HEK293 (cell line): Measurements from ENCODE around the gene VEGFC.

Source experiments
- HOXA7 ChIP-seq: sonication (generic); formaldehyde crosslinking; IDR thresholded peaks from 2 replicates; pipeline ENCODE4 v1.8.1; 2022; ENCODE audit warnings: missing genetic modification reagents, borderline replicate concordance
- MYNN ChIP-seq: fragments of 450-650 bp; formaldehyde crosslinking; IDR thresholded peaks from 2 replicates; pipeline ENCODE4 v1.5.1; 2016; ENCODE audit warnings: missing biosample characterization, missing genetic modification characterization, borderline replicate concordance
- ZNF239 ChIP-seq: fragments of 450-650 bp; formaldehyde crosslinking; IDR thresholded peaks from 2 replicates; pipeline ENCODE4 v1.5.1; 2016; ENCODE audit warnings: missing biosample characterization, missing genetic modification characterization
- ZNF24 ChIP-seq: fragments of 450-650 bp; formaldehyde crosslinking; IDR thresholded peaks from 2 replicates; pipeline ENCODE4 v1.5.1; 2016; ENCODE audit warnings: missing biosample characterization, missing genetic modification characterization
- ZNF660 ChIP-seq: fragments of 450-650 bp; IDR thresholded peaks from 2 replicates; pipeline ENCODE4 v1.5.1; 2018; ENCODE audit warnings: missing biosample characterization, mild to moderate bottlenecking, missing genetic modification characterization
- ZNF792 ChIP-seq: fragments of 450-650 bp; formaldehyde crosslinking; IDR thresholded peaks from 2 replicates; pipeline ENCODE4 v1.5.1; 2016; ENCODE audit warnings: missing biosample characterization, missing genetic modification characterization
- ZNF843 ChIP-seq: fragments of 450-650 bp; formaldehyde crosslinking; IDR thresholded peaks from 2 replicates; pipeline ENCODE4 v1.5.1; 2016; ENCODE audit warnings: missing biosample characterization, missing genetic modification characterization
- TF ChIP-seq, protein P1 (sequence below): fragments of 450-650 bp; formaldehyde crosslinking; IDR thresholded peaks from 2 replicates; pipeline ENCODE4 v1.5.1; 2016; ENCODE audit warnings: missing biosample characterization, missing genetic modification characterization
- TF ChIP-seq, protein P2 (sequence below): fragments of 450-650 bp; formaldehyde crosslinking; IDR thresholded peaks from 2 replicates; pipeline ENCODE4 v1.5.1; 2017; ENCODE audit warnings: missing biosample characterization, mild to moderate bottlenecking, missing genetic modification characterization, moderate library complexity
- TF ChIP-seq, protein P3 (sequence below): fragments of 450-650 bp; formaldehyde crosslinking; IDR thresholded peaks from 2 replicates; pipeline ENCODE4 v1.5.1; 2016; ENCODE audit warnings: missing biosample characterization, missing genetic modification characterization
- TF ChIP-seq, protein P4 (sequence below): fragments of 450-650 bp; formaldehyde crosslinking; IDR thresholded peaks from 2 replicates; pipeline ENCODE4 v1.5.1; 2016; ENCODE audit warnings: missing biosample characterization, missing genetic modification characterization, borderline replicate concordance
- TF ChIP-seq, protein P5 (sequence below): fragments of 450-650 bp; IDR thresholded peaks from 2 replicates; pipeline ENCODE4 v1.5.1; 2018; ENCODE audit warnings: missing biosample characterization, mild to moderate bottlenecking, missing genetic modification characterization

DNA sequence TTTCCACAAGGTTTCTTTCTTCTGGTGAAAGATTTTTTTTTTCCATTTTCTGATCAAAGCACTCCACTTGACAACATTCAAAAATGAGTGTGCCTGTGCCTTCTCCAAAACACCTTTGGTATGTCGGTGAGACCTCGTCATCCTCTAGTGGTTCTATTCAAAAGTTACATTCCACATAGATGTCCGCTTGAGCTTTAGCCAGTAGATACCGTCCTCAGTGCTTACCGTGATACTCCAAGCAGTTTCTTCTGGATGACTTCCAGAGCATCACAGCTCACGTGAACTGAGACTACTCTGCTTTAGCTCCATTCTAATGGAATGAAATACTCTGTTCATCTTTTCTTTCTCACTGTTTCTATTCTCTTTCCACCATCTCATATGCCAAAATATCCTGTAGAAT, 38.2 kb upstream of the VEGFC start:
- TF ChIP-seq, protein P1, sequence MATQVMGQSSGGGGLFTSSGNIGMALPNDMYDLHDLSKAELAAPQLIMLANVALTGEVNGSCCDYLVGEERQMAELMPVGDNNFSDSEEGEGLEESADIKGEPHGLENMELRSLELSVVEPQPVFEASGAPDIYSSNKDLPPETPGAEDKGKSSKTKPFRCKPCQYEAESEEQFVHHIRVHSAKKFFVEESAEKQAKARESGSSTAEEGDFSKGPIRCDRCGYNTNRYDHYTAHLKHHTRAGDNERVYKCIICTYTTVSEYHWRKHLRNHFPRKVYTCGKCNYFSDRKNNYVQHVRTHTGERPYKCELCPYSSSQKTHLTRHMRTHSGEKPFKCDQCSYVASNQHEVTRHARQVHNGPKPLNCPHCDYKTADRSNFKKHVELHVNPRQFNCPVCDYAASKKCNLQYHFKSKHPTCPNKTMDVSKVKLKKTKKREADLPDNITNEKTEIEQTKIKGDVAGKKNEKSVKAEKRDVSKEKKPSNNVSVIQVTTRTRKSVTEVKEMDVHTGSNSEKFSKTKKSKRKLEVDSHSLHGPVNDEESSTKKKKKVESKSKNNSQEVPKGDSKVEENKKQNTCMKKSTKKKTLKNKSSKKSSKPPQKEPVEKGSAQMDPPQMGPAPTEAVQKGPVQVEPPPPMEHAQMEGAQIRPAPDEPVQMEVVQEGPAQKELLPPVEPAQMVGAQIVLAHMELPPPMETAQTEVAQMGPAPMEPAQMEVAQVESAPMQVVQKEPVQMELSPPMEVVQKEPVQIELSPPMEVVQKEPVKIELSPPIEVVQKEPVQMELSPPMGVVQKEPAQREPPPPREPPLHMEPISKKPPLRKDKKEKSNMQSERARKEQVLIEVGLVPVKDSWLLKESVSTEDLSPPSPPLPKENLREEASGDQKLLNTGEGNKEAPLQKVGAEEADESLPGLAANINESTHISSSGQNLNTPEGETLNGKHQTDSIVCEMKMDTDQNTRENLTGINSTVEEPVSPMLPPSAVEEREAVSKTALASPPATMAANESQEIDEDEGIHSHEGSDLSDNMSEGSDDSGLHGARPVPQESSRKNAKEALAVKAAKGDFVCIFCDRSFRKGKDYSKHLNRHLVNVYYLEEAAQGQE (tag by site-specific recombination): no peak
- TF ChIP-seq ZNF792 (tag by site-specific recombination) (no peak), ZNF843 (tag by site-specific recombination) (no peak), ZNF660 (tag by site-specific recombination) (no peak), ZNF24 (tag by site-specific recombination) (no peak), MYNN (tag by site-specific recombination) (no peak), HOXA7 (CRISPR knock-in tag) (no peak), ZNF239 (tag by site-specific recombination) (no peak)
- TF ChIP-seq, protein P2, sequence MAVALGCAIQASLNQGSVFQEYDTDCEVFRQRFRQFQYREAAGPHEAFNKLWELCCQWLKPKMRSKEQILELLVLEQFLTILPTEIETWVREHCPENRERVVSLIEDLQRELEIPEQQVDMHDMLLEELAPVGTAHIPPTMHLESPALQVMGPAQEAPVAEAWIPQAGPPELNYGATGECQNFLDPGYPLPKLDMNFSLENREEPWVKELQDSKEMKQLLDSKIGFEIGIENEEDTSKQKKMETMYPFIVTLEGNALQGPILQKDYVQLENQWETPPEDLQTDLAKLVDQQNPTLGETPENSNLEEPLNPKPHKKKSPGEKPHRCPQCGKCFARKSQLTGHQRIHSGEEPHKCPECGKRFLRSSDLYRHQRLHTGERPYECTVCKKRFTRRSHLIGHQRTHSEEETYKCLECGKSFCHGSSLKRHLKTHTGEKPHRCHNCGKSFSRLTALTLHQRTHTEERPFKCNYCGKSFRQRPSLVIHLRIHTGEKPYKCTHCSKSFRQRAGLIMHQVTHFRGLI (tag by site-specific recombination): no peak
- TF ChIP-seq, protein P3, sequence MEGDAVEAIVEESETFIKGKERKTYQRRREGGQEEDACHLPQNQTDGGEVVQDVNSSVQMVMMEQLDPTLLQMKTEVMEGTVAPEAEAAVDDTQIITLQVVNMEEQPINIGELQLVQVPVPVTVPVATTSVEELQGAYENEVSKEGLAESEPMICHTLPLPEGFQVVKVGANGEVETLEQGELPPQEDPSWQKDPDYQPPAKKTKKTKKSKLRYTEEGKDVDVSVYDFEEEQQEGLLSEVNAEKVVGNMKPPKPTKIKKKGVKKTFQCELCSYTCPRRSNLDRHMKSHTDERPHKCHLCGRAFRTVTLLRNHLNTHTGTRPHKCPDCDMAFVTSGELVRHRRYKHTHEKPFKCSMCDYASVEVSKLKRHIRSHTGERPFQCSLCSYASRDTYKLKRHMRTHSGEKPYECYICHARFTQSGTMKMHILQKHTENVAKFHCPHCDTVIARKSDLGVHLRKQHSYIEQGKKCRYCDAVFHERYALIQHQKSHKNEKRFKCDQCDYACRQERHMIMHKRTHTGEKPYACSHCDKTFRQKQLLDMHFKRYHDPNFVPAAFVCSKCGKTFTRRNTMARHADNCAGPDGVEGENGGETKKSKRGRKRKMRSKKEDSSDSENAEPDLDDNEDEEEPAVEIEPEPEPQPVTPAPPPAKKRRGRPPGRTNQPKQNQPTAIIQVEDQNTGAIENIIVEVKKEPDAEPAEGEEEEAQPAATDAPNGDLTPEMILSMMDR: no peak
- TF ChIP-seq, protein P4, sequence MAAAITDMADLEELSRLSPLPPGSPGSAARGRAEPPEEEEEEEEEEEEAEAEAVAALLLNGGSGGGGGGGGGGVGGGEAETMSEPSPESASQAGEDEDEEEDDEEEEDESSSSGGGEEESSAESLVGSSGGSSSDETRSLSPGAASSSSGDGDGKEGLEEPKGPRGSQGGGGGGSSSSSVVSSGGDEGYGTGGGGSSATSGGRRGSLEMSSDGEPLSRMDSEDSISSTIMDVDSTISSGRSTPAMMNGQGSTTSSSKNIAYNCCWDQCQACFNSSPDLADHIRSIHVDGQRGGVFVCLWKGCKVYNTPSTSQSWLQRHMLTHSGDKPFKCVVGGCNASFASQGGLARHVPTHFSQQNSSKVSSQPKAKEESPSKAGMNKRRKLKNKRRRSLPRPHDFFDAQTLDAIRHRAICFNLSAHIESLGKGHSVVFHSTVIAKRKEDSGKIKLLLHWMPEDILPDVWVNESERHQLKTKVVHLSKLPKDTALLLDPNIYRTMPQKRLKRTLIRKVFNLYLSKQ (tag by site-specific recombination): no peak
- TF ChIP-seq, protein P5, sequence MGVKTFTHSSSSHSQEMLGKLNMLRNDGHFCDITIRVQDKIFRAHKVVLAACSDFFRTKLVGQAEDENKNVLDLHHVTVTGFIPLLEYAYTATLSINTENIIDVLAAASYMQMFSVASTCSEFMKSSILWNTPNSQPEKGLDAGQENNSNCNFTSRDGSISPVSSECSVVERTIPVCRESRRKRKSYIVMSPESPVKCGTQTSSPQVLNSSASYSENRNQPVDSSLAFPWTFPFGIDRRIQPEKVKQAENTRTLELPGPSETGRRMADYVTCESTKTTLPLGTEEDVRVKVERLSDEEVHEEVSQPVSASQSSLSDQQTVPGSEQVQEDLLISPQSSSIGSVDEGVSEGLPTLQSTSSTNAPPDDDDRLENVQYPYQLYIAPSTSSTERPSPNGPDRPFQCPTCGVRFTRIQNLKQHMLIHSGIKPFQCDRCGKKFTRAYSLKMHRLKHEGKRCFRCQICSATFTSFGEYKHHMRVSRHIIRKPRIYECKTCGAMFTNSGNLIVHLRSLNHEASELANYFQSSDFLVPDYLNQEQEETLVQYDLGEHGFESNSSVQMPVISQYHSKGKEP (tag by site-specific recombination): no peak
